IPS DF 4.7 (cell line): ENCODE data around the gene NCAM2.
A peak's percentile ranks its signal among the peaks of the same experiment; 100 is the strongest.
"Not testable (repeated sequence)": the region's sequence is repeated elsewhere in the genome, so short reads cannot be mapped to it uniquely, and the experiment has no call there.

Experiments used
- DNase-seq: peaks from one replicate; pipeline ENCODE4 v3.0.0-alpha.2; 2013; ENCODE audit warnings: low spot score; ENCODE audit errors: extremely low read depth

NCAM2 gene

DNA sequence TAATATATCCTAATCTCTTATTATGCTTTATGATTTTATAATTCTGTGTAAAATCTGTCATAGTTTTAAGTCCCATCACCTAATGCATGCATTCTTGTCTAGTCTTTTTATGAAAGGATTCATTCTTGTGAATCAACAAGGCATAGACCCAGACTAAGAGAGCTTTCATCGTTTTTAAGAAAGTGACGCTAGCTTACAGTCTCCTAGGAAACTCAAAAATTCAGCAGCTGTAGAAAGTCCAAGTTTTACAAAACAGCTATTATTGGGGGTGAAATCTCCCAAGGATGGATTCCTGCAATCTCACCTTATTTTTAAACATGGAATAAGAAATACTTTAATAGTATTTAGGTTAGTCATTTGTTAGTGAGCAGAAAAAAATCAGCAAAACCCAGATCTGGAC, 104.7 kb downstream of the NCAM2 start:
- DNase-seq: no peak

GRCh38 chr21:21103692-21104091, 105.5 kb downstream of the NCAM2 start:
- no peak for DNase-seq

DNA sequence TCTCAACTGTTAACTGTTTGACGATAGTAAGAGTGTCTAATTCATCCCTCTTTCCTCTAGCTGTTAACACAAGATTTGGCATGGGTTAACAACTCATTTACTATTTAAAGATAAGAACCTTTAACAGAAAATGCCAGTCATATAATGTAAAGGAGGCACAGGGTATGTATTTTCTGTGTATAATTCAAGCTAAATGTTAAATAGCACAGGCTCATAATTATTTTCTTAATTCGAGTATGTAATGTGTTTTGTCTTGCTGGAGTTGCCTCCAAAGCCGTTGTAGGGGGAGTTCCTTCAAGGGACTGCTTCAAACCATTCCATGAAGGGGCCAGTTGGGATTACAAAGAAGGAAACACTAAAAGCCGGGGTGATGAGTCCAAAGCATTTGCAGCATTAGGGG, 111.5 kb downstream of the NCAM2 start:
- no peak for DNase-seq

- no peak for DNase-seq
These were observed 113.2 kb downstream of the NCAM2 start for GRCh38 chr21:21111309-21111920.

DNA sequence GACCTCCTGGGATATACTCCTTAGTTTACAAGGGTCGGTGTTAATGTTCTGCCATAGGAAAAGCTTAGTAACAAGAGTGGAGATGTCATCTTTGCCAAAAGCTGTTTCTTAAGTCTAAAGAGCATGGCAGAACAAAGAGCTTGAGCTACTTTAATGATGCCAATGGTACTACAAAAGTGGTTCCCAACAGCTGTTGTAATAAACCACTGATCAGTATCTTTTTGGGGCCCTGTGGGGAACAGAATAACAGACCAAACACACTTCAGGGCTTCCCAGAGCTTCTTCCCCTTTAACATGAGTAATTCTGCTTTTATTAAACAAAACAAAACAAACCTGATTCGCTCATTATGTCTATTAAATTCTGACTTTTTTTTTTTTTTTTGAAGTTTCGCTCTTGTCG, 116.3 kb downstream of the NCAM2 start:
- no peak for DNase-seq

DNA sequence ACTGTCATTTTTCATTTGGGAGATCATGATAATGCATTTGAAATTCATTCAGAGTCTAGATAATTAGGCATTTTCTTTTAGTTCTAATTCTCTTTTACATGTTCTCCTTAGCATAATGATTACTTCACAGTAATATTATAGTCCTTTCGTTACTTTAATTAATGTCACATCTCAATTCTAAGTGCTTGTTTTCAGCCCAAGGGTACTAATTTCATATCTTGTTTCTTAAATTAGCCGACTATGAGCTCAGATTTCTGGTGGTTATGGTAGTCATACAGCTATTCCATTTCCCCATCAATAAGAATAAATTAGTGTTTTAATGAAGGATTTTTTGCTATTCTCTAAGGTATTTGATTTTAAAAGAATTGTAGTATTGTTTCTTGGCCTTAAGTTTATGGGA, 120.9 kb downstream of the NCAM2 start:
- DNase-seq: no peak

DNA sequence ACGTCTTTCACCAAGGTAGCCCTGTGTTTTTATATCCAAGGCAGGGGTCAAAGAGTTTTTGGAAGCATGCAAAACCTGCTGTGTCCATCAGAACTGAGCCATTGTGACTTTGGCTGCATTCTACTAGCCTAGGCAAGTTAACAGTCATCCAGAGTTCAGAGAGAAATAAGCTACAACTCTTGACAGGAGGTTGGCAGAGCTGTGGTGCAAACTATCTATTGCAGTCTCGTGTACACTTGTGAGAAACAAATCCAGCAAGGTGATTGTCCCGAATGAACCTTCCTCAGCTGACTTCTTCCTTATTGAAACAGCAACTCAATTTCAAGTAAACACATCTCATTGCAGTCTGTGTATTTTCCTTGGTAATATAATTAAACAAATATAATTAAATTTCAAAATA, 124.5 kb downstream of the NCAM2 start:
- no peak for DNase-seq

DNA sequence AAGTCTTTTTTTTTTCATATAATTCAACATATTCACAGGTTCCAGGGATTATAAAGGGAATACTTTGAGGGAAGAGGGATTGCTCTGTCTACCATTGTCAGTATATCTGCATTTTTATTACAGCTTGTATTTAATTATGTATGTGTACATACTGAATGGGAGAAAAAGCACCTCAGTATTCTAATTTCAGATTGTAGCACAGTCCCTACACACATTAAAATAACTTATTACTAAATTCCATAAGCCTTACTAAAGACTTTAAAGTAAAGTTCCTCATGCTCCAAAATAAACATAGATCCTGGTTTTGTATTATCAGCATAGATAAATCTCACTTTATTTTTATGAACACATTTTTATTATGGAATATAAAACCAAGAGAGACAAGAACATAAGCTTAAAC, 134.2 kb downstream of the NCAM2 start:
- no peak for DNase-seq

DNA sequence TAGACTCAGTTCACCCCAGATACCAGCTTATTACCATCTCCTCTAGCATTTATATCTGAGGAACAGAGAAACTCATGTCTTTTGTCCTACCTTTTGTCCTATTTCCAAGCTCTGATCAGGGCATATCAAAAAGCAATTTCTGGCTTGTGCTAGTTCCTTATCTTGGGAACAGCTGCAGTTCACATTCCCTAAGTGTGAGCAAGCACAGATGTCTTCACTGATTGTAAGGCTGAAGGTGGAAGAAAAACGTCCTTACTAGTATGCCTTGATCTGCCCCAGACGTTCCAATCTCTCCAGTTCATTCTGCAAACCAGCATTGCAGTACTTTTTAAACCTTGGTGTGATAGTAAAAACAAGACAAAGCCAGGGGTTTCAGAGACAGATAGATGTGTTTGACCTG, 139.8 kb downstream of the NCAM2 start:
- DNase-seq: no peak

GRCh38 chr21:21146587-21147373, 148.6 kb downstream of the NCAM2 start:
- DNase-seq: no peak

GRCh38 chr21:21147374-21147745, 149.2 kb downstream of the NCAM2 start:
- DNase-seq: no peak

- DNase-seq: no peak
These were observed 149.8 kb downstream of the NCAM2 start for GRCh38 chr21:21148009-21148408.

- DNase-seq: no peak
These were observed 150.3 kb downstream of the NCAM2 start for GRCh38 chr21:21148514-21148913.

DNA sequence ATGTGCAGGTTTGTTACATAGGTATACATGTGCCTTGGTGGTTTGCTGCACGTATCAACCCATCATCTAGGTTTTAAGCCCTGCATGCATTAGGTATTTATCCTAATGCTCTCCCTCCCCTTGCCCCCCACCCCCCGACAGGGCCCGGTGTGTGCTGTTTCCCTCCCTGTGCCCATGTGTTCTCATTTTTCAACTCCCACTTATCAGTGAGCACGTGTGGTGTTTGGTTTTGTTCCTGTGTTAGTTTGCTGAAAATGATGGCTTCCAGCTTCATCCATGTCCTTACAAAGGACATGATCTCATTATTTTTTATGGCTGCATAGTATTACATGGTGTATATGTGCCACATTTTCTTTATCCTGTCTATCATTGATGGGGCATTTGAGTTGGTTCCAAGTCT, 151.2 kb downstream of the NCAM2 start:
- DNase-seq: not testable (repeated sequence)

- DNase-seq: no peak
These were observed 153.0 kb downstream of the NCAM2 start for GRCh38 chr21:21151231-21151630.

DNA sequence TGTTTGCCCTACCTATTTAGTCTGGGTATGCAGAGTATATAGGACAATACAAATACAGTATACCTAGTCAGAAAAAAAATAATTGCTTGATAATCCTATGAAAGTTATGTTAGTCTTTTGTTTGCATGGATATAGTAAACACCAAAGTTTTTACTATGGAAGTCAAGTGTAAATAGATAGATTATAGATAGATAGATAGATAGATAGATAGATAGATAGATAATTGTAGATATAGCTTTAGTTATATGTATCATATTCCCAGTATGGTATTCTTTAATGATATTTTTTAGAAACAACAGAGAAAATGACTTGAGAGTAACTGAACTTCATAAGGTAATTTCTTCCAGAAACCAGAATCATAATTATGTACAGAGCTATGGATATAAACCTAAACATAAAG, 158.2 kb downstream of the NCAM2 start:
- no peak for DNase-seq

GRCh38 chr21:21156957-21157356, 158.7 kb downstream of the NCAM2 start:
- DNase-seq: no peak

- no peak for DNase-seq
These were observed 160.2 kb downstream of the NCAM2 start for GRCh38 chr21:21158376-21158918.

DNA sequence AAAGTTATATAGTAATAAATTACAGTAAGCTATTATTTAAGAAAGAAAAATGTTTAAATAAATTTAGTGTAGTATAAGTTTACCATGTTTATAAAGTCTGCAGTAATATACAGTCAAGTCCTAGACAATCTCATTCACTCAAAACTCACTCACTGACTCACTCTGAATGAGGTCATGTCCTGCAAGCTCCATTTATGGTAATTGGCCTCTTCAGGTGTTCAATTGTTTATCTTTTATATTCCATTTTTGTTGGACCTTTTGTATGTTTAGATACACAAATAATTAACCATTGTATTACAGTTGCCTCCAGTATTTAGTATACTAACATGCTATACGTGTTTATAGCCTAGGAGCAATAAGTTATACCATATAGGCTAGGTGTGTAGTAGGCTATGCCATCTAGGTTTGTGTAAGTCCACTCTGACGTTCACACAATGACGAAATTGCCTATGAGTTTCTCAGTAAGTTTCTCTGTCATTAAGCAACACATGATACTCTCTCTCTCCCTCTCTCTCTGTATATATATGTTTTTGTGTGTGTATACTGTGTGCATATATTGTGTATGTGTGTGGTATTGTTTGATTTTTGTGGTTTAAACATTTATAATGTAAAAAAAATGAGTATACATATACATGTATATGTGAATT, 161.2 kb downstream of the NCAM2 start:
- no peak for DNase-seq

DNA sequence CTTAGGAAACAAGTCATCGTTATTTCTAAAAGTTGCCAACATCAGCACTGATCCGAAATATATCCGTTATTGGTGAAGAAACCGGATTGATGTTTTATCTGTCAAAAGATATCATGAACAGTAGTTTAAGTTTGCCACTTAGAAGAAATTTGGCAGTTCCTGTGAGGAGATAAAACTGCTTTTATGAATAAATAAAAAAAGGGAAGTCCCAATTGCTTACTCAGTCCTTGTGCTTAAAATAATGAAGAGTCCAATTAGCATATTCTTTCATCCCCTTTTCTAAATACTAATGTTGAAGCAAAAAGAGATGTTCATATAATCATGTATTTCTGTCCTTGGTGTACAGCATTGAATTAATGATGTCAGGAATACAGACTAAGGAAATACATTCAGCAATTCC, 164.6 kb downstream of the NCAM2 start:
- DNase-seq: no peak

- DNase-seq: peak; percentile 5
These were observed 165.7 kb downstream of the NCAM2 start for GRCh38 chr21:21163904-21164303.

- DNase-seq: no peak
These were observed 166.9 kb downstream of the NCAM2 start for GRCh38 chr21:21165063-21165645.
